Tibial nerve (tissue), 4 donors: ENCODE data around the gene COBL. TPM values are rescaled to one million over a fixed set of nuclear protein-coding genes. Genes with fewer than 3 reads are reported as not detected.

Source experiments
- DNase-seq, 2 donors: peaks; one replicate each; pipeline ENCODE4 v3.0.0-alpha.2; 2019; ENCODE audit warnings: low spot score in 2 of 2
- H3K27ac ChIP-seq, 4 donors: fragments of 200-600 bp; sonication (generic) in 3 of 4; one replicate each; pipeline ENCODE4 v1.5.1; 2017 to 2019; ENCODE audit warnings: mild to moderate bottlenecking in 1 of 4
- H3K27me3 ChIP-seq, 2 donors: fragments of 200-600 bp; sonication (generic) in 1 of 2; one replicate each; pipeline versions ENCODE4 v1.5.1 to v1.6.0; 2017 to 2019
- H3K36me3 ChIP-seq, 3 donors: fragments of 200-600 bp; sonication (generic); one replicate each; pipeline ENCODE4 v1.5.1; 2018 to 2019
- H3K4me1 ChIP-seq, 4 donors: fragments of 200-600 bp; sonication (generic) in 3 of 4; one replicate each; pipeline ENCODE4 v1.5.1; 2017 to 2019
- H3K4me3 ChIP-seq, 4 donors: fragments of 200-600 bp; sonication (generic) in 3 of 4; one replicate each; pipeline ENCODE4 v1.5.1; 2017 to 2019; ENCODE audit warnings: mild to moderate bottlenecking in 1 of 4, moderate library complexity in 1 of 4
- H3K9me3 ChIP-seq, 4 donors: fragments of 200-600 bp; sonication (generic) in 3 of 4; one replicate each; pipeline ENCODE4 v1.5.1; 2017 to 2019
- CTCF ChIP-seq, 5 experiments: fragments of 200-600 bp in 3 of 5; fragments of 450-650 bp in 2 of 5; sonication (generic) in 3 of 5; IDR thresholded peaks; one replicate each; pipeline ENCODE4 v1.5.1; 2016 to 2019; ENCODE audit warnings: antibody characterized with exemption in 5 of 5, mild to moderate bottlenecking in 3 of 5, moderate library complexity in 2 of 5
- EP300 ChIP-seq, 2 donors: sonication (generic); formaldehyde crosslinking; IDR thresholded peaks; one replicate each; pipeline ENCODE4 v1.6.1; 2017; ENCODE audit warnings: antibody characterized with exemption in 2 of 2, mild to moderate bottlenecking in 1 of 2
- POLR2A ChIP-seq, 2 donors: fragments of 450-650 bp; IDR thresholded peaks; one replicate each; pipeline ENCODE4 v1.6.1; 2017; ENCODE audit warnings: antibody characterized with exemption in 2 of 2, mild to moderate bottlenecking in 2 of 2, moderate library complexity in 2 of 2
- WGBS, 2 donors: methylation state at CpG; one replicate each; pipeline ENCODE4 v1.1.5; 2018; 5-methylcytosine and 5-hydroxymethylcytosine counted together
- total RNA-seq, 4 donors: library from RNA; depleted of rRNA; stranded (reverse); fragments of >200 nt; gene quantifications; one replicate each; pipeline ENCODE4 v1.1.0, GENCODE V29; 2016

COBL gene
- total RNA-seq, 4 donors from 2014 or later = 6.3 to 18.1 (median 8.1) TPM

GRCh38 chr7:51151455-51151854 is 165.2 kb downstream of the COBL start:
- H3K4me1 ChIP-seq = peaks cover 0 to 29% (median 14%) of the 10 kb centered on the region in 4 donors
- H3K36me3 ChIP-seq = no peaks in the 10 kb centered on the region
- no peak overlapping the region for H3K4me3 ChIP-seq
- H3K9me3 ChIP-seq = peaks cover 0 to 10% (median 2%) of the 10 kb centered on the region in 4 donors
- no peaks in the 10 kb centered on the region for H3K27me3 ChIP-seq
- TF ChIP-seq POLR2A (IDR thresholded peaks at IDR 0.05) = no peak
- TF ChIP-seq EP300 (IDR thresholded peaks at IDR 0.05) = no peak
- no peak for TF ChIP-seq CTCF (IDR thresholded peaks at IDR 0.05)
- DNase-seq = no peak
- 56 to 58% methylated on average over 3 of the region's 3 CpGs for WGBS, 2 donors
- H3K27ac ChIP-seq = peak overlapping the region in 2 of 4 donors; percentile 64 to 85

DNA sequence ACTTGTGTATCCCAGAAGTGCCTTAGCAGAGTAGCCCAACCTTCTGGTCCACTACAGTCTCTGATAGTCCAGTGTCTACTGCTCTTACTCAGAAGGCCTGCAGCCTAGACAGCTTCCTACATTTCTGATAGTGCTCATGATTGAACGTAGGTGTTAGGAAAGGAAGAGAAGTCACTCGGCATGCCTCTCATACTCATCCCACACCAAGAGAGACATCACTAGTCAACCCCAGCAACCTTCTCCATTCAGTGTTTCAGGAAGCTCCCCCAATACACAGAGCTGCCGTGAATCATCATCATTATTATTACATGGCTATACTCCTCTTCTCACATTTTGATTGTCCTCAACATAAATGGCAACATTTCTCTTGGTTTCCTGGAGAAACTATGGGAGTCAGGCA is 166.4 kb downstream of the COBL start:
- H3K4me3 ChIP-seq = no peak overlapping the region
- H3K36me3 ChIP-seq = no peaks in the 10 kb centered on the region
- no peak for TF ChIP-seq POLR2A (IDR thresholded peaks at IDR 0.05)
- no peak for TF ChIP-seq CTCF (IDR thresholded peaks at IDR 0.05)
- no peak for TF ChIP-seq EP300 (IDR thresholded peaks at IDR 0.05)
- H3K27ac ChIP-seq = peak overlapping the region in 1 of 4 donors; percentile 85
- peaks cover 0 to 26% (median 14%) of the 10 kb centered on the region in 4 donors for H3K4me1 ChIP-seq
- no peak for DNase-seq
- H3K9me3 ChIP-seq = peaks cover 0 to 10% (median 2%) of the 10 kb centered on the region in 4 donors
- WGBS, 2 donors = 87 to 93% methylated on average over 3 of the region's 3 CpGs
- no peaks in the 10 kb centered on the region for H3K27me3 ChIP-seq

- H3K9me3 ChIP-seq = peaks cover 0 to 10% (median 2%) of the 10 kb centered on the region in 4 donors
Measured at GRCh38 chr7:51148216-51148615, 168.4 kb downstream of the COBL start.

DNA sequence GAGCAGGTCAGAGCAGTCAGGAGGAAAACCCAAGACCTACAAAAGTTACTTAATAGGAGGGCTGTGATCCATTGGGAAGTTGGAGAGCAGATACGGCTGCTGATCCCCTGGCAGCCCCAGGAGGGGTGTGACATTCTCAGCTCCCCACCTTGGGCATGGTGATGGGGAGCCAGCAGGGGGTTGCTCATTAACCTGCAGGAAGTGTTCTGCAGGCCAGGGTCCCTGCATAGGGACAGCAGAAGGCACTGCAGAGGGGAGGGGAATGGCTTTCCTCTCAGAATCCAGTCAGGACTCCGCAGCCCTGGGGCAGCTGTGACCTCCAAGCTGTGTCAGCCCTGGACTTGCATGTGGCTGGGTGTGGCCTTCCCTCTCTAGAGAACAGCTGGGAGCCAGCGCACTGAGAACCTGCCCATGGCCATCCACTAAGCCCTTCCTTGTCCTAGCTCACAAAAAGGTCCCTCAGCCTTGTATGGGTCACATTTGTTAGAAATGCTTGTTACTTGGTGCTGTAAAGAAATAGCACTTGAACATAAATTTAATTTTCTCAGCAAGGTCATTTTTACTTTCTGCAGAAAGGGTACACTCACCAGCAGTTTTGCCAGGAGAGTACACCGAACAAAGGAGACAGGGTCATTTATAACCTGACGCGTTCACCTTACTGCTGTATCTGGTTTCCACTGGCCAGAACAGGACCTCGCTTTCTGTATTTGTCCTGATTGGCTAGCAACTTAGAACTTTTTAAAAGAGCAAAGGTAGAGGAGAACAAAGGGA is 169.6 kb downstream of the COBL start:
- TF ChIP-seq POLR2A (IDR thresholded peaks at IDR 0.05) (no peak), CTCF (IDR thresholded peaks at IDR 0.05) (no peak), EP300 (IDR thresholded peaks at IDR 0.05) (no peak)
- DNase-seq = no peak
- Histone ChIP-seq H3K27ac (no peak overlapping the region), H3K4me3 (no peak overlapping the region), H3K9me3 (peaks cover 0 to 10% (median 2%) of the 10 kb centered on the region in 4 donors), H3K27me3 (no peaks in the 10 kb centered on the region), H3K36me3 (no peaks in the 10 kb centered on the region), H3K4me1 (peaks cover 0 to 14% (median 7%) of the 10 kb centered on the region in 4 donors)
- WGBS, 2 donors = 95 to 98% methylated on average over 7 of the region's 7 CpGs

More at GRCh38 chr7:51148216-51148615, 168.4 kb downstream of the COBL start:
- Histone ChIP-seq H3K27me3 (no peaks in the 10 kb centered on the region), H3K4me3 (no peak overlapping the region), H3K36me3 (no peaks in the 10 kb centered on the region), H3K27ac (no peak overlapping the region), H3K4me1 (peaks cover 0 to 20% (median 10%) of the 10 kb centered on the region in 4 donors)
- 97 to 98% methylated on average over 6 of the region's 6 CpGs for WGBS, 2 donors
- no peak for TF ChIP-seq CTCF (IDR thresholded peaks at IDR 0.05)
- TF ChIP-seq EP300 (IDR thresholded peaks at IDR 0.05) = no peak
- TF ChIP-seq POLR2A (IDR thresholded peaks at IDR 0.05) = no peak
- no peak for DNase-seq

GRCh38 chr7:51144178-51144577 is 172.4 kb downstream of the COBL start:
- H3K4me3 ChIP-seq = no peak overlapping the region
- H3K27ac ChIP-seq = no peak overlapping the region
- peaks cover 0 to 10% (median 2%) of the 10 kb centered on the region in 4 donors for H3K9me3 ChIP-seq
- H3K4me1 ChIP-seq = peaks cover 0 to 4% (median 0%) of the 10 kb centered on the region in 4 donors
- no peaks in the 10 kb centered on the region for H3K27me3 ChIP-seq
- no peaks in the 10 kb centered on the region for H3K36me3 ChIP-seq
- 61 to 72% methylated on average over 7 of the region's 7 CpGs for WGBS, 2 donors
- no peak for DNase-seq
- TF ChIP-seq POLR2A (IDR thresholded peaks at IDR 0.05) (no peak), EP300 (IDR thresholded peaks at IDR 0.05) (no peak), CTCF (IDR thresholded peaks at IDR 0.05) (no peak)
